Measurements from ENCODE around the gene RLN3.
A peak's percentile ranks its signal among the peaks of the same experiment; 100 is the strongest.

Gene RLN3

DNA sequence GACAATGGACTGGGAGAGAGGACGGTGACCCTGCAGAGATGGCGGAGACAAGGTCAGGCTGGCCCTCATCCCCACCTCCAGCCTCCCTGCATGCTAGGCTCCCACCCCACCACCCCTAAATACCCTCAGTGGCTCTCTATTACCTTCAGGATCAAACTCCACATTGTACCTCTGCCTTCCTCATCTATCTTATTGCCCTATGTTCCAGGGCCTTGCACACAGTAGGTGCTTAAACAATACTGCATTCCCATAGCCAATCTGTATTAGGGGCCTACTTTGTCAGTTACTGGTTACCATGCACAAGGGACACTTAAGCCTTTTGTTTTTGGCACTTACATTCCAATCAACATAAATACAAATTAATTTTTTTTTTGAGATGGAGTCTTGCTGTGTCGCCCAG lies 27.4 kb downstream of the RLN3 start:
- no peak for DNase-seq

- no peak for DNase-seq
These were observed 28.2 kb downstream of the RLN3 start for GRCh38 chr19:14056069-14056666.

DNA sequence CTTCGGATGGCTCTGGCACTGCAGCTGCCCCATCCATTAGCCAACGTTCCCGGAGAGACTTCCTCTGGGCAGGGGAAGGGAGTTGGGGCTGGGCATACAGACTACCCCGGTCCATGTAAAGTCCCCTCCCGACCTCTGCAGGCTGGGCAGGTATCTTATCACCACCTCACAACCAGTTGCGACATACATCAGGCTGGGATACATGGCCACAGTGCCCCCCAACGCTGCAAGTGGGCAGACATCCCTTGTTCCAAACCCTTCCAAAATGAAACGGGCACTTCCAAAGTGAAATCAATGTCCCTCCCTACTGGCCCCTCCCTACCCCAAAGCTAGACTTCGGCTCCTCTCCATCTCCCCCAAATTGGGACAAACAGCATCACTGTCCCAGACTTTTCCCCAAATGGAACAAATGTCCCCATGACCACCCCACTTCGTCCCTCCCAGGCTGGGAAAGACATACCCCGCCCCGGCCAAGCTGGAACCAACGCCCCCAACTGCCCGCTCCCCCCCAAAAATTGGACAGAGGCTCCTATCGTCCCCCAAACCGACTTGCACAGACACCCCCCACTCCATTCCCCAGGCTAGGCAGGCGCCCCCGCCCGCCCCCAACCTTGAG lies 28.9 kb downstream of the RLN3 start:
- no peak for DNase-seq

- no peak for DNase-seq
These were observed 30.5 kb downstream of the RLN3 start for GRCh38 chr19:14058182-14059092.

GRCh38 chr19:14059093-14059480 lies 31.1 kb downstream of the RLN3 start:
- DNase-seq, result no peak

- no peak for DNase-seq
These were observed 31.8 kb downstream of the RLN3 start for GRCh38 chr19:14059652-14060155.

GRCh38 chr19:14061081-14061749 lies 33.3 kb downstream of the RLN3 start:
- no peak for DNase-seq

GRCh38 chr19:14061751-14062557 lies 34.0 kb downstream of the RLN3 start, which contains the start of gene PALM3:
PALM3 (minus strand) TSS chr19:14062076; CDS start chr19:14061980, 96 bp downstream.
- DNase-seq, result no peak

DNA sequence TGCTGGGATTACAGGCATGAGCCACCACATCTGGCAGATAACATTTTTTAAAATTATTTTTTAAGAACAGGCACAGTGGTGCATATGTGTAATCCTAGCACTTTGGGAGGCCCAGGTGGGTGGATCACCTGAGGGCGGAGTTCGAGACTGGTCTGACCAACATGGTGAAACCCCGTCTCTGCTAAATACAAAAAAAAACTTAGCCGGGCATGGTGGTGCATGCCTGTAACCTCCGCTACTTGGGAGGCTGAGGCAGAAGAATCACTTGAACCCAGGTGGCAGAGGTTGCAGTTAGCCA lies 34.6 kb downstream of the RLN3 start:
- DNase-seq, result no peak

- no peak for DNase-seq
These were observed 35.2 kb downstream of the RLN3 start for GRCh38 chr19:14063105-14063504.

GRCh38 chr19:14066134-14066533 lies 38.2 kb downstream of the RLN3 start:
- DNase-seq, result no peak

DNA sequence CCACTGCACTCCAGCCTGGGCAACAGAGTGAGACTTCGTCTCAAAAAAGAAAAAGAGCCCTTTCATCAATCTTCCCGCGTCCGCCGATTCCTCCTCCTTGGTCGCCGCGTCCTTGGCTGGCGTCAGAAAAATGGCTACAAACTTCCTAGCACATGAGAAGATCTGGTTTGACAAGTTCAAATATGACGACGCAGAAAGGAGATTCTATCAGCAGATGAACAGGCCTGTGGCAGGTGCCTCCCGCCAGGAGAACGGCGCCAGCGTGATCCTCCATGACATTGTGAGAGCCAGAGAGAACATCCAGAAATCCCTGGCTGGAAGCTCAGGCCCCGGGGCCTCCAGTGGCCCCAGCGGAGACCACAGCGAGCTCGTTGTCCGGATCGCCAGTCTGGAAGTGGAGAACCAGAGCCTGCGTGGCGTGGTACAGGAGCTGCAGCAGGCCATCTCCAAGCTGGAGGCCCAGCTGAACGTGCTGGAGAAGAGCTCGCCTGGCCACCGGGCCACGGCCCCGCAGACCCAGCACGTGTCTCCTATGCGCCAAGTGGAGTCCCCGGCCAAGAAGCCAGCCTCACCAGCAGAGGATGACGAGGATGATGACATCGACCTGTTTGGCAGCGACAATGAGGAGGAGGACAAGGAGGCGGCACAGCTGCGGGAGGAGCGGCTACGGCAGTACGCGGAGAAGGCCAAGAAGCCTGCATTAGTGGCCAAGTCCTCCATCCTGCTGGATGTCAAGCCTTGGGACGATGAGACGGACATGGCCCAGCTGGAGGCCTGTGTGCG lies 42.5 kb downstream of the RLN3 start:
- no peak for DNase-seq

DNA sequence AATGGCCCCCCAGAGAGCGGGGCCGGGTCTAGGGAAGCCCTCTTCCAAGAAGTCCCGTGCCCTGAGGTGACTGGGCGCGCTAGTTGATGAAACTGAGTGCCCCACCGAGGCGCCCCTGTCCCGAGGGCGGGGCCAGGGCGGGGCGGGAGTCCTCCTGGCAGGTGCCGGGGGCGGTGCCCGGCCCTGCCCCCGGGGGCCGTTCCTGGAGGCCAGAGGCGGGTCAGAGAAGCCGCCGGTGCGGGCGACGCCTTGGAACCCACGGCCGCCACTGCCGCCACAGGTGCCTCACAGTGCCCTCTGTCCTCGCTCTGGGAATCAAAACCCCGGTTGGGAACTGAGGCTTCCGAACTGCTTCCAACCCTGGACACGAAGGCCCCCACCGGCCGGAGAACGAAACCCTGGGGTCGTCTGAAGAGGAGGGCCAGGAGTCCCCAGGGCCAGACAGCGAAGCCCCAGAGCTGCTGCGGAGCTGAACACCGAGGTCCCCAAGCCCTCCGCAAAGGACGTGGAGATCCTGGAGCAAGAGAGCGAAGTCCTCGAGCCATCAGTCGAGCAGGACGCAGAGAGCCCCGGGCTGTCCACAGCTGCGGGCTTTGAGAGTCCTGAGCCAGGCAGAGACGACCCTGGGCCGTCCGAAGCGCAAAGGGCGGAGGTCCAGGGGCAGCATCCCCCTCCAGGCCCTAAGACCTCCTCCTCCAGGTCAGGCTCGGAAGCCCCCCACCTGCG lies 44.8 kb downstream of the RLN3 start, which contains the start of gene MISP3:
Gene MISP3, plus strand, starts transcription at position 252 of the 726 bp plus-strand sequence. CDS start 524 bp downstream, outside the sequence.
- DNase-seq, result peak; percentile 61 to 64

GRCh38 chr19:14073261-14073924 lies 45.4 kb downstream of the RLN3 start:
- peak; percentile 57 to 81 for DNase-seq

DNA sequence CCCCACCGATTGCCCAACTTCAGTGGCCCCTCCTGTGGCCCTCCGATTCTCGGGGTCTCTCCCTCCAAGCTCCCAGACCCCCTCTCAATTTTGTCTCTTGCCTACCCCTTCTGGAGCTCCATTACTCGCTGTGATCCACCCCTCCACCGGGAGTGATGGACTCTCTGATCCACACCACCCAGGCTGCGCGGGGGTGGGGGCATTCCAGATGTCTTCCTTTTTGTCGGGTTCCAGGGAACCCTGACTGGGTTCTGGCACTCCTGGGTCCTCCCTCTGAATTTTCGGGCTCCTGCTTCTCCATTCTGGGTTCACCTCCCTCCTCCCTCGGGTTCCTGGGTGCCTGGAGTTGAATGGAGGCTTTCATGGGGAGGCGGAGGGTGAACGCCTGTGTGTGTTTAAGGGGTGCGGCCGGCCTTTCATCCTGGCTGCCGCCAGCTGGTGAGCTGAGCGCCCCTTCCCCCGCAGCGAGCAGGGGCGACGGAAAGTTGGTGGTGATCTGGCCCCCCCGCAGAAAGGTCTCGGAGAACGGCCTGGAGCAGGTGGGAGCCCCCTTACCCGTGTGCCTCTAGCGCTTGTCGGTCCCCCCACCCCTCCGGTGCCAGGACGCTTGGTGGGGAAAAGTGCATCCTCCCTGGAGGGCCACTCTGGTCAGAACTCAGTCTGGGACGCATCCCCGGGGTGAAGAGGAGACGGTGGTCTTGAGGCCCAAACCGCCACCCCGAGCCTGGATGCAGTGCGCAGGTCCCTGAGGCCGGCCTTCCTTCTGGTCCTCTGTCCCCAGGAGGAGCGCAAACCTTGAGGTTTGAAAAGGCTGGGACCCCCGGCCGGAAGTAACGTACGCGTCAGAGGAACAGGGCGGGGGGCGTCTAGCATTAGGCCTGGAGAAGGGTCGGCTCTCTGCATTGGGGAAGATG lies 46.2 kb downstream of the RLN3 start:
- no peak for DNase-seq

- no peak for DNase-seq
These were observed 50.5 kb downstream of the RLN3 start for GRCh38 chr19:14078411-14078810.
